ENCODE results near the gene MYEOV. TPM values are rescaled to one million over a fixed set of nuclear protein-coding genes. Genes with fewer than 3 reads are reported as not detected.

The MYEOV gene
- total and polyA plus RNA-seq, 4 donors = 0.79 to 0.90 TPM; not detected in 2

GRCh38 chr11:69321877-69322361 is 28.0 kb downstream of the MYEOV start:
- no peak overlapping the region for H3K9ac ChIP-seq (ENCODE audit: low read depth in 1 of 2, low read length in 2 of 2)
- WGBS = 94% methylated on average over 5 of the region's 5 CpGs

GRCh38 chr11:69325446-69325845 is 31.5 kb downstream of the MYEOV start:
- Histone ChIP-seq H3K4me1 (ENCODE audit: control insufficient read depth in 4 of 4, insufficient read depth in 4 of 4, low read length in 3 of 4) (no peaks in the 10 kb centered on the region), H3K4me3 (ENCODE audit: low read depth in 1 of 3, low read length in 3 of 3) (no peak overlapping the region), H3K36me3 (ENCODE audit: control insufficient read depth in 4 of 4, insufficient read depth in 3 of 4, low read depth in 1 of 4, low read length in 3 of 4) (no peaks in the 10 kb centered on the region), H3K9ac (ENCODE audit: low read depth in 1 of 2, low read length in 2 of 2) (no peak overlapping the region), H3K27me3 (ENCODE audit: control insufficient read depth in 4 of 4, insufficient read depth in 4 of 4, low read length in 3 of 4) (no peaks in the 10 kb centered on the region), H3K27ac (ENCODE audit: low read depth in 1 of 2, low read length in 2 of 2) (no peak overlapping the region), H3K9me3 (ENCODE audit: control insufficient read depth in 4 of 4, low read length in 3 of 4) (no peaks in the 10 kb centered on the region)
- TF ChIP-seq, protein P1, sequence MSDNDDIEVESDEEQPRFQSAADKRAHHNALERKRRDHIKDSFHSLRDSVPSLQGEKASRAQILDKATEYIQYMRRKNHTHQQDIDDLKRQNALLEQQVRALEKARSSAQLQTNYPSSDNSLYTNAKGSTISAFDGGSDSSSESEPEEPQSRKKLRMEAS (IDR thresholded peaks at IDR 0.05) = no peak
- TF ChIP-seq FOXA2 (IDR thresholded peaks at IDR 0.05) (no peak), FOXA1 (IDR thresholded peaks at IDR 0.05) (no peak), GABPA (IDR thresholded peaks at IDR 0.05 in 1 of 2, conservative IDR thresholded peaks at IDR 0.05 in 1 of 2) (no peak), SP1 (IDR thresholded peaks at IDR 0.05) (no peak), RAD21 (IDR thresholded peaks at IDR 0.05) (no peak), RXRA (IDR thresholded peaks at IDR 0.05) (no peak), ATF3 (IDR thresholded peaks at IDR 0.05) (no peak), HNF4G (IDR thresholded peaks at IDR 0.05) (no peak), HNF4A (conservative IDR thresholded peaks at IDR 0.05) (no peak), EGR1 (IDR thresholded peaks at IDR 0.05; ENCODE audit: low read depth in 2 of 2) (no peak), TAF1 (conservative IDR thresholded peaks at IDR 0.05) (no peak), ZBTB33 (IDR thresholded peaks at IDR 0.05) (no peak), NR2F2 (IDR thresholded peaks at IDR 0.05) (no peak), YY1 (IDR thresholded peaks at IDR 0.05) (no peak), JUND (IDR thresholded peaks at IDR 0.05) (no peak)
- TF ChIP-seq, protein P2, sequence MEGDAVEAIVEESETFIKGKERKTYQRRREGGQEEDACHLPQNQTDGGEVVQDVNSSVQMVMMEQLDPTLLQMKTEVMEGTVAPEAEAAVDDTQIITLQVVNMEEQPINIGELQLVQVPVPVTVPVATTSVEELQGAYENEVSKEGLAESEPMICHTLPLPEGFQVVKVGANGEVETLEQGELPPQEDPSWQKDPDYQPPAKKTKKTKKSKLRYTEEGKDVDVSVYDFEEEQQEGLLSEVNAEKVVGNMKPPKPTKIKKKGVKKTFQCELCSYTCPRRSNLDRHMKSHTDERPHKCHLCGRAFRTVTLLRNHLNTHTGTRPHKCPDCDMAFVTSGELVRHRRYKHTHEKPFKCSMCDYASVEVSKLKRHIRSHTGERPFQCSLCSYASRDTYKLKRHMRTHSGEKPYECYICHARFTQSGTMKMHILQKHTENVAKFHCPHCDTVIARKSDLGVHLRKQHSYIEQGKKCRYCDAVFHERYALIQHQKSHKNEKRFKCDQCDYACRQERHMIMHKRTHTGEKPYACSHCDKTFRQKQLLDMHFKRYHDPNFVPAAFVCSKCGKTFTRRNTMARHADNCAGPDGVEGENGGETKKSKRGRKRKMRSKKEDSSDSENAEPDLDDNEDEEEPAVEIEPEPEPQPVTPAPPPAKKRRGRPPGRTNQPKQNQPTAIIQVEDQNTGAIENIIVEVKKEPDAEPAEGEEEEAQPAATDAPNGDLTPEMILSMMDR (IDR thresholded peaks at IDR 0.05; ENCODE audit: low read depth, low read length, missing input control) = no peak
- TF ChIP-seq, protein P3, sequence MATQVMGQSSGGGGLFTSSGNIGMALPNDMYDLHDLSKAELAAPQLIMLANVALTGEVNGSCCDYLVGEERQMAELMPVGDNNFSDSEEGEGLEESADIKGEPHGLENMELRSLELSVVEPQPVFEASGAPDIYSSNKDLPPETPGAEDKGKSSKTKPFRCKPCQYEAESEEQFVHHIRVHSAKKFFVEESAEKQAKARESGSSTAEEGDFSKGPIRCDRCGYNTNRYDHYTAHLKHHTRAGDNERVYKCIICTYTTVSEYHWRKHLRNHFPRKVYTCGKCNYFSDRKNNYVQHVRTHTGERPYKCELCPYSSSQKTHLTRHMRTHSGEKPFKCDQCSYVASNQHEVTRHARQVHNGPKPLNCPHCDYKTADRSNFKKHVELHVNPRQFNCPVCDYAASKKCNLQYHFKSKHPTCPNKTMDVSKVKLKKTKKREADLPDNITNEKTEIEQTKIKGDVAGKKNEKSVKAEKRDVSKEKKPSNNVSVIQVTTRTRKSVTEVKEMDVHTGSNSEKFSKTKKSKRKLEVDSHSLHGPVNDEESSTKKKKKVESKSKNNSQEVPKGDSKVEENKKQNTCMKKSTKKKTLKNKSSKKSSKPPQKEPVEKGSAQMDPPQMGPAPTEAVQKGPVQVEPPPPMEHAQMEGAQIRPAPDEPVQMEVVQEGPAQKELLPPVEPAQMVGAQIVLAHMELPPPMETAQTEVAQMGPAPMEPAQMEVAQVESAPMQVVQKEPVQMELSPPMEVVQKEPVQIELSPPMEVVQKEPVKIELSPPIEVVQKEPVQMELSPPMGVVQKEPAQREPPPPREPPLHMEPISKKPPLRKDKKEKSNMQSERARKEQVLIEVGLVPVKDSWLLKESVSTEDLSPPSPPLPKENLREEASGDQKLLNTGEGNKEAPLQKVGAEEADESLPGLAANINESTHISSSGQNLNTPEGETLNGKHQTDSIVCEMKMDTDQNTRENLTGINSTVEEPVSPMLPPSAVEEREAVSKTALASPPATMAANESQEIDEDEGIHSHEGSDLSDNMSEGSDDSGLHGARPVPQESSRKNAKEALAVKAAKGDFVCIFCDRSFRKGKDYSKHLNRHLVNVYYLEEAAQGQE (IDR thresholded peaks at IDR 0.05) = no peak
- 89% methylated on average over 8 of the region's 8 CpGs for WGBS
- peak; percentile 3 for DNase-seq (ENCODE audit: low spot score)

More at GRCh38 chr11:69321877-69322361, 28.0 kb downstream of the MYEOV start:
- no peaks in the 10 kb centered on the region for H3K27me3 ChIP-seq (ENCODE audit: control insufficient read depth in 4 of 4, insufficient read depth in 4 of 4, low read length in 3 of 4)
- DNase-seq (ENCODE audit: low spot score) = no peak
- no peaks in the 10 kb centered on the region for H3K9me3 ChIP-seq (ENCODE audit: control insufficient read depth in 4 of 4, low read length in 3 of 4)
- TF ChIP-seq GABPA (IDR thresholded peaks at IDR 0.05 in 1 of 2, conservative IDR thresholded peaks at IDR 0.05 in 1 of 2) = no peak
- no peak overlapping the region for H3K4me3 ChIP-seq (ENCODE audit: low read depth in 1 of 3, low read length in 3 of 3)
- H3K4me1 ChIP-seq (ENCODE audit: control insufficient read depth in 4 of 4, insufficient read depth in 4 of 4, low read length in 3 of 4) = no peaks in the 10 kb centered on the region
- no peaks in the 10 kb centered on the region for H3K36me3 ChIP-seq (ENCODE audit: control insufficient read depth in 4 of 4, insufficient read depth in 3 of 4, low read depth in 1 of 4, low read length in 3 of 4)
- no peak overlapping the region for H3K27ac ChIP-seq (ENCODE audit: low read depth in 1 of 2, low read length in 2 of 2)
